K562 (cell line): ENCODE measurements around the gene DMAC2. TPM values are rescaled to one million over a fixed set of nuclear protein-coding genes. Genes with fewer than 3 reads are reported as not detected.

Experiments used
- ATAC-seq: fragments of 200-7000 bp; cut with Tn5 transposase; 3 replicates; pipeline ENCODE4 v1.9.1; 2020; ENCODE audit warnings: moderate library complexity
- BruUV-seq: library from RNA; stranded (reverse); fragments of 400-500 nt; replicated peaks from 2 replicates; lab custom pipeline; 2021; lab: Mats Ljungman, UMichigan
- CTCF ChIA-PET: fragments of 300-600 bp; formaldehyde crosslinking; extraction: SDS; loops from one replicate; lab custom pipeline; 2021; ENCODE audit warnings: low intra/inter-chr PET ratio; lab: Yijun Ruan, JAX
- POLR2A ChIA-PET: fragments of 300-600, 350-650 bp; sonication (Branson Sonifier 250); formaldehyde crosslinking; extraction: SDS; loops from one replicate; lab custom pipeline; 2021; ENCODE audit warnings: antibody characterized with exemption, inconsistent platforms; lab: Yijun Ruan, JAX
- DNase-seq, 4 experiments: peaks; one replicate each; pipeline versions ENCODE4 v3.0.0 to v3.0.0-alpha.2; 2011 to 2018; ENCODE audit warnings: low spot score in 3 of 4, mixed read lengths in 3 of 4; ENCODE audit errors: extremely low read depth in 1 of 4
- FAIRE-seq: peaks from 2 replicates; lab custom pipeline; 2011; peaks lifted over from hg19 to GRCh38; lab: Jason Lieb, UNC
- H2AFZ ChIP-seq: 2 replicates; pipeline ENCODE4 v1.6.0; 2011; ENCODE audit warnings: low read depth, low read length, control low read depth, inconsistent platforms
- H3K27ac ChIP-seq: fragments of 200-600 bp; 3 replicates; pipeline ENCODE4 v1.8.0; 2011; ENCODE audit warnings: low read depth, mild to moderate bottlenecking, control low read depth, inconsistent platforms, low read length, moderate library complexity, mixed read lengths; ENCODE audit errors: extremely low read depth
- H3K27me3 ChIP-seq, 2 experiments: fragments of 300-600 bp in 1 of 2; 2 replicates in 1 of 2; 3 replicates in 1 of 2; pipeline versions ENCODE4 v1.6.0 to v1.8.0; 2011; ENCODE audit warnings: inconsistent platforms in 2 of 2, low read length in 2 of 2, mild to moderate bottlenecking in 1 of 2, mixed read lengths in 1 of 2, moderate library complexity in 1 of 2; ENCODE audit not compliant: control insufficient read depth in 2 of 2, insufficient read depth in 2 of 2
- H3K36me3 ChIP-seq: fragments of 300-600 bp; 3 replicates; pipeline ENCODE4 v1.8.0; 2011; ENCODE audit warnings: mild to moderate bottlenecking, low read length, inconsistent platforms; ENCODE audit not compliant: control insufficient read depth, insufficient read depth
- H3K4me1 ChIP-seq, 2 experiments: fragments of 200-600 bp in 1 of 2; replicated peaks in 1 of 2; 2 replicates in 1 of 2; 3 replicates in 1 of 2; pipeline versions ENCODE4 v1.5.1 to v1.8.0; 2011; ENCODE audit warnings: inconsistent platforms in 2 of 2, low read length in 2 of 2, mild to moderate bottlenecking in 1 of 2, mixed read lengths in 1 of 2, moderate library complexity in 1 of 2; ENCODE audit not compliant: control insufficient read depth in 2 of 2, insufficient read depth in 2 of 2
- H3K4me2 ChIP-seq: 2 replicates; pipeline ENCODE4 v1.6.1; 2011; ENCODE audit warnings: low read length, control low read depth, inconsistent platforms, mixed read lengths; ENCODE audit not compliant: insufficient read depth
- H3K4me3 ChIP-seq: fragments of 200-600 bp; sonication (generic), shearing (Covaris generic); 2 replicates; pipeline ENCODE4 v1.5.1; 2016; ENCODE audit warnings: control low read depth, inconsistent platforms
- H3K79me2 ChIP-seq: fragments of 200-600 bp; 3 replicates; pipeline ENCODE4 v1.8.0; 2011; ENCODE audit warnings: low read length, inconsistent platforms; ENCODE audit not compliant: control insufficient read depth, insufficient read depth
- H3K9ac ChIP-seq, 2 experiments: 2 replicates each; pipeline versions ENCODE4 v1.6.0 to v1.6.1; 2011; ENCODE audit warnings: low read depth in 2 of 2, low read length in 2 of 2, control low read depth in 1 of 2, inconsistent platforms in 1 of 2, mild to moderate bottlenecking in 1 of 2, mixed read lengths in 1 of 2; ENCODE audit not compliant: insufficient read depth in 1 of 2
- H3K9me1 ChIP-seq: one replicate; pipeline ENCODE4 v1.6.0; 2011; ENCODE audit warnings: inconsistent platforms, mild to moderate bottlenecking, low read length, moderate library complexity; ENCODE audit not compliant: control insufficient read depth, insufficient read depth
- H3K9me3 ChIP-seq: replicated peaks from 2 replicates; pipeline ENCODE4 v1.5.1; 2011; ENCODE audit warnings: low read depth, low read length, inconsistent platforms; ENCODE audit not compliant: control insufficient read depth, insufficient read depth
- H4K20me1 ChIP-seq: replicated peaks from 2 replicates; pipeline ENCODE4 v1.6.1; 2011; ENCODE audit warnings: low read length, inconsistent platforms, mixed read lengths; ENCODE audit not compliant: control insufficient read depth, insufficient read depth
- ATF7 ChIP-seq: fragments of 450-650 bp; IDR thresholded peaks from 2 replicates; pipeline ENCODE4 v1.7.1; 2014; ENCODE audit warnings: mild to moderate bottlenecking, moderate library complexity
- CBFA2T2 ChIP-seq: fragments of 450-650 bp; conservative IDR thresholded peaks from 2 replicates; pipeline ENCODE4 v1.6.1; 2017; ENCODE audit warnings: mild to moderate bottlenecking
- CC2D1A ChIP-seq: fragments of 450-650 bp; IDR thresholded peaks from 2 replicates; pipeline ENCODE4 v1.6.1; 2017; ENCODE audit warnings: mild to moderate bottlenecking
- CREB1 ChIP-seq, 2 experiments: sonication (generic) in 1 of 2; formaldehyde crosslinking in 1 of 2; IDR thresholded peaks; 2 replicates each; pipeline versions ENCODE4 v1.6.1 to v1.8.0; 2012 to 2022; ENCODE audit warnings: inconsistent platforms in 1 of 2, mild to moderate bottlenecking in 1 of 2, missing genetic modification reagents in 1 of 2, moderate library complexity in 1 of 2
- CXXC5 ChIP-seq: fragments of 250-450 bp; sonication (Bioruptor Pico); IDR thresholded peaks from 2 replicates; pipeline ENCODE4 v1.8.0; 2022; ENCODE audit warnings: inconsistent platforms, mild to moderate bottlenecking, moderate library complexity
- ESRRA ChIP-seq: fragments of 450-650 bp; IDR thresholded peaks from 2 replicates; pipeline ENCODE4 v1.6.1; 2014; ENCODE audit warnings: low read depth, mild to moderate bottlenecking, moderate library complexity, borderline replicate concordance
- FOSL1 ChIP-seq: fragments of 200-800 bp; sonication (Bioruptor generic); conservative IDR thresholded peaks from 2 replicates; pipeline ENCODE4 v1.6.1; 2016; ENCODE audit warnings: missing genetic modification characterization, missing compliant biosample characterization
- GABPA ChIP-seq: fragments of 200-800 bp; sonication (Bioruptor generic); conservative IDR thresholded peaks from 2 replicates; pipeline ENCODE4 v1.6.1; 2016; ENCODE audit warnings: low read depth, missing genetic modification characterization, missing compliant biosample characterization
- RBM34 ChIP-seq: fragments of 200-400 bp; formaldehyde crosslinking; IDR thresholded peaks from 2 replicates; pipeline ENCODE4 v1.6.1; 2018; ENCODE audit warnings: low read length, borderline replicate concordance; ENCODE audit not compliant: insufficient read depth
- SNRNP70 ChIP-seq: fragments of 200-400 bp; formaldehyde crosslinking; optimal IDR thresholded peaks from 2 replicates; pipeline ENCODE3; 2017; ENCODE audit warnings: low read depth, low read length
- SUPT5H ChIP-seq: fragments of 450-650 bp; IDR thresholded peaks from 2 replicates; pipeline ENCODE4 v1.6.1; 2016
- THRAP3 ChIP-seq: fragments of 450-650 bp; IDR thresholded peaks from 2 replicates; pipeline ENCODE4 v1.6.1; 2016; ENCODE audit warnings: mild to moderate bottlenecking, inconsistent platforms, borderline replicate concordance
- ZNF589 ChIP-seq: fragments of 200-800 bp; sonication (Bioruptor generic); IDR thresholded peaks from 2 replicates; pipeline ENCODE4 v1.6.1; 2016; ENCODE audit warnings: low read depth, missing genetic modification characterization, missing compliant biosample characterization
- WGBS: fragments of 100-300 bp; shearing (Covaris generic); methylation state at CpG from one replicate; pipeline ENCODE4 v1.1.6; 2016; ENCODE audit warnings: low coverage, mixed read lengths; ENCODE audit not compliant: insufficient coverage; ENCODE audit errors: missing lambda C conversion rate; 5-methylcytosine and 5-hydroxymethylcytosine counted together
- in situ Hi-C: fragments of 300-500 bp; cut with MboI; formaldehyde crosslinking; loops from 4 replicates; pipeline ENCODE4 v1.15.0; 2018; ENCODE audit warnings: inconsistent platforms, mixed read lengths
- intact Hi-C: fragments of 100-400 bp; cut with micrococcal nuclease; formaldehyde crosslinking; loops from 2 replicates; pipeline ENCODE4 v1.14.2; 2022
- polyA plus RNA-seq, 8 experiments: library from polyadenylated mRNA; depleted of rRNA in 4 of 8; stranded (reverse) in 5 of 8; unstranded in 3 of 8; fragments of >200 nt; fragmentation: Nextera tagmentation in 2 of 8; fragmentation: Illumina TruSeq in 1 of 8; extraction: Ambion mirVana in 2 of 8; extraction: Trizol in 1 of 8; gene quantifications; 2 replicates each; pipeline versions ENCODE4 v1.2.1 to v1.2.3, GENCODE V29; 2011 to 2014; ENCODE audit warnings: inconsistent platforms in 1 of 8, missing spikeins in 1 of 8
- total RNA-seq, 7 experiments: library from RNA; depleted of rRNA in 6 of 7; stranded (reverse); fragments of >200 nt in 6 of 7; fragmentation: Illumina TruSeq in 2 of 7; extraction: Trizol in 2 of 7; gene quantifications; 2 replicates each; pipeline versions ENCODE4 v1.2.1 to v1.2.3, GENCODE V29; 2011 to 2021; ENCODE audit warnings: low replicate concordance in 1 of 7
- TF ChIP-seq, protein P1 (sequence below): fragments of 450-650 bp; IDR thresholded peaks from 2 replicates; pipeline ENCODE4 v1.6.1; 2018; ENCODE audit not compliant: partially characterized antibody
- TF ChIP-seq, protein P2 (sequence below): fragments of 250-450 bp; sonication (Bioruptor Pico); IDR thresholded peaks from 2 replicates; pipeline ENCODE4 v1.8.0; 2022; ENCODE audit warnings: moderate library complexity, mild to moderate bottlenecking, inconsistent platforms
- TF ChIP-seq, protein P3 (sequence below): sonication (generic); formaldehyde crosslinking; IDR thresholded peaks from 2 replicates; pipeline ENCODE4 v1.8.0; 2022; ENCODE audit warnings: mild to moderate bottlenecking, low read depth, missing genetic modification reagents

DMAC2 gene
- total and polyA plus RNA-seq, 9 of the 15 experiments (the other 6 are each of a cell fraction or from before 2014, with no cell fraction given), result 12.9 to 61.2 (median 43.1) TPM

GRCh38 chr19:41478875-41479756 is 39.4 kb upstream of the DMAC2 start:
- H3K4me2 ChIP-seq, result peak overlapping the region; percentile 56
- CTCF ChIA-PET, result no interaction called here
- POLR2A ChIA-PET, result interaction anchor here (0.6 to 1.1 kb wide), 3 partner anchors 18 to 254 kb away, joined by 4 read pairs; no protein-coding TSS in a partner anchor
- no peak overlapping the region; the same call in 2 of the 3 replicates for H3K27ac ChIP-seq
- FAIRE-seq (peak; percentile 46), ATAC-seq (peak; percentile 83; the same call in 1 of the 3 replicates), DNase-seq (no peak)
- no peak overlapping the region for H3K4me3 ChIP-seq
- H2AFZ ChIP-seq, result peak overlapping the region; percentile 75
- H3K9ac ChIP-seq, result no peak overlapping the region
- 11% methylated on average over 15 of the region's 15 CpGs for WGBS
- no peak for TF ChIP-seq ESRRA
- TF ChIP-seq ATF7, result 0 out of 2 replicates have a peak, but pooled peaks have one; percentile 22
- TF ChIP-seq, protein P1, sequence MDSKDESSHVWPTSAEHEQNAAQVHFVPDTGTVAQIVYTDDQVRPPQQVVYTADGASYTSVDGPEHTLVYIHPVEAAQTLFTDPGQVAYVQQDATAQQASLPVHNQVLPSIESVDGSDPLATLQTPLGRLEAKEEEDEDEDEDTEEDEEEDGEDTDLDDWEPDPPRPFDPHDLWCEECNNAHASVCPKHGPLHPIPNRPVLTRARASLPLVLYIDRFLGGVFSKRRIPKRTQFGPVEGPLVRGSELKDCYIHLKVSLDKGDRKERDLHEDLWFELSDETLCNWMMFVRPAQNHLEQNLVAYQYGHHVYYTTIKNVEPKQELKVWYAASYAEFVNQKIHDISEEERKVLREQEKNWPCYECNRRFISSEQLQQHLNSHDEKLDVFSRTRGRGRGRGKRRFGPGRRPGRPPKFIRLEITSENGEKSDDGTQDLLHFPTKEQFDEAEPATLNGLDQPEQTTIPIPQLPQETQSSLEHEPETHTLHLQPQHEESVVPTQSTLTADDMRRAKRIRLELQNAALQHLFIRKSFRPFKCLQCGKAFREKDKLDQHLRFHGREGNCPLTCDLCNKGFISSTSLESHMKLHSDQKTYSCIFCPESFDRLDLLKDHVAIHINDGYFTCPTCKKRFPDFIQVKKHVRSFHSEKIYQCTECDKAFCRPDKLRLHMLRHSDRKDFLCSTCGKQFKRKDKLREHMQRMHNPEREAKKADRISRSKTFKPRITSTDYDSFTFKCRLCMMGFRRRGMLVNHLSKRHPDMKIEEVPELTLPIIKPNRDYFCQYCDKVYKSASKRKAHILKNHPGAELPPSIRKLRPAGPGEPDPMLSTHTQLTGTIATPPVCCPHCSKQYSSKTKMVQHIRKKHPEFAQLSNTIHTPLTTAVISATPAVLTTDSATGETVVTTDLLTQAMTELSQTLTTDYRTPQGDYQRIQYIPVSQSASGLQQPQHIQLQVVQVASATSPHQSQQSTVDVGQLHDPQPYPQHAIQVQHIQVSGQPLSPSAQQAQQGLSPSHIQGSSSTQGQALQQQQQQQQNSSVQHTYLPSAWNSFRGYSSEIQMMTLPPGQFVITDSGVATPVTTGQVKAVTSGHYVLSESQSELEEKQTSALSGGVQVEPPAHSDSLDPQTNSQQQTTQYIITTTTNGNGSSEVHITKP, result peak; percentile 90
- no peak for TF ChIP-seq THRAP3
- TF ChIP-seq CXXC5 (CRISPR knock-in tag), result 0 out of 2 replicates have a peak, but pooled peaks have one; percentile 14
- TF ChIP-seq, protein P2, sequence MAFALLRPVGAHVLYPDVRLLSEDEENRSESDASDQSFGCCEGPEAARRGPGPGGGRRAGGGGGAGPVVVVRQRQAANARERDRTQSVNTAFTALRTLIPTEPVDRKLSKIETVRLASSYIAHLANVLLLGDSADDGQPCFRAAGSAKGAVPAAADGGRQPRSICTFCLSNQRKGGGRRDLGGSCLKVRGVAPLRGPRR (CRISPR knock-in tag), result no peak
- no peak for TF ChIP-seq SNRNP70
- TF ChIP-seq GABPA (tag), result peak; percentile 37; the same call in 1 of the 2 replicates
- no peak for TF ChIP-seq FOSL1
- TF ChIP-seq RBM34, result no peak
- no peak for TF ChIP-seq CC2D1A
- TF ChIP-seq, protein P3, sequence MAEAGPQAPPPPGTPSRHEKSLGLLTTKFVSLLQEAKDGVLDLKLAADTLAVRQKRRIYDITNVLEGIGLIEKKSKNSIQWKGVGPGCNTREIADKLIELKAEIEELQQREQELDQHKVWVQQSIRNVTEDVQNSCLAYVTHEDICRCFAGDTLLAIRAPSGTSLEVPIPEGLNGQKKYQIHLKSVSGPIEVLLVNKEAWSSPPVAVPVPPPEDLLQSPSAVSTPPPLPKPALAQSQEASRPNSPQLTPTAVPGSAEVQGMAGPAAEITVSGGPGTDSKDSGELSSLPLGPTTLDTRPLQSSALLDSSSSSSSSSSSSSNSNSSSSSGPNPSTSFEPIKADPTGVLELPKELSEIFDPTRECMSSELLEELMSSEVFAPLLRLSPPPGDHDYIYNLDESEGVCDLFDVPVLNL (CRISPR knock-in tag), result no peak
- TF ChIP-seq ZNF589 (CRISPR knock-in tag), result peak; percentile 51; the same call in 1 of the 2 replicates
- TF ChIP-seq CBFA2T2, result no peak
- no peak for TF ChIP-seq CREB1 (IDR thresholded peaks at IDR 0.05)
- TF ChIP-seq CREB1 (CRISPR knock-in tag; IDR thresholded peaks at IDR 0.05), result 0 out of 2 replicates have a peak, but pooled peaks have one; percentile 37
- TF ChIP-seq SUPT5H, result no peak
- BruUV-seq, result no TSS peak
- peaks cover 3 to 17% of the 10 kb centered on the region in 2 experiments; a peak in 2 of 5 replicates for H3K27me3 ChIP-seq
- no peaks in the 10 kb centered on the region for H3K79me2 ChIP-seq
- H3K9me3 ChIP-seq, result no peaks in the 10 kb centered on the region
- intact Hi-C loops (no loop called here), in situ Hi-C loops (no loop called here)
- peaks cover 0 to 7% of the 10 kb centered on the region in 2 experiments; a peak in 3 of 5 replicates for H3K4me1 ChIP-seq
- no peaks in the 10 kb centered on the region for H3K36me3 ChIP-seq
- H3K9me1 ChIP-seq, result no peaks in the 10 kb centered on the region
- no peaks in the 10 kb centered on the region for H4K20me1 ChIP-seq
